HUES6 (cell line): ENCODE measurements around the gene RGS3.

ENCODE experiments used
- H3K27ac ChIP-seq: 2 replicates; pipeline ENCODE4 v1.7.0; 2013; ENCODE audit warnings: low read depth, mild to moderate bottlenecking, low read length, inconsistent platforms
- H3K27me3 ChIP-seq: 2 replicates; pipeline ENCODE4 v1.6.1; 2013; ENCODE audit warnings: low read length; ENCODE audit not compliant: control insufficient read depth, insufficient read depth
- H3K36me3 ChIP-seq: 2 replicates; pipeline ENCODE4 v1.6.1; 2013; ENCODE audit warnings: low read length; ENCODE audit not compliant: control insufficient read depth, insufficient read depth
- H3K4me1 ChIP-seq: 2 replicates; pipeline ENCODE4 v1.6.1; 2013; ENCODE audit warnings: low read length; ENCODE audit not compliant: control insufficient read depth, insufficient read depth
- H3K4me3 ChIP-seq: 2 replicates; pipeline ENCODE4 v1.5.1; 2013; ENCODE audit warnings: low read depth, low read length
- H3K9ac ChIP-seq: one replicate; pipeline ENCODE4 v1.6.1; 2013; ENCODE audit warnings: mild to moderate bottlenecking, low read length
- H3K9me3 ChIP-seq: 2 replicates; pipeline ENCODE4 v1.6.1; 2013; ENCODE audit warnings: low read depth, low read length; ENCODE audit not compliant: control insufficient read depth, insufficient read depth

Gene RGS3

DNA sequence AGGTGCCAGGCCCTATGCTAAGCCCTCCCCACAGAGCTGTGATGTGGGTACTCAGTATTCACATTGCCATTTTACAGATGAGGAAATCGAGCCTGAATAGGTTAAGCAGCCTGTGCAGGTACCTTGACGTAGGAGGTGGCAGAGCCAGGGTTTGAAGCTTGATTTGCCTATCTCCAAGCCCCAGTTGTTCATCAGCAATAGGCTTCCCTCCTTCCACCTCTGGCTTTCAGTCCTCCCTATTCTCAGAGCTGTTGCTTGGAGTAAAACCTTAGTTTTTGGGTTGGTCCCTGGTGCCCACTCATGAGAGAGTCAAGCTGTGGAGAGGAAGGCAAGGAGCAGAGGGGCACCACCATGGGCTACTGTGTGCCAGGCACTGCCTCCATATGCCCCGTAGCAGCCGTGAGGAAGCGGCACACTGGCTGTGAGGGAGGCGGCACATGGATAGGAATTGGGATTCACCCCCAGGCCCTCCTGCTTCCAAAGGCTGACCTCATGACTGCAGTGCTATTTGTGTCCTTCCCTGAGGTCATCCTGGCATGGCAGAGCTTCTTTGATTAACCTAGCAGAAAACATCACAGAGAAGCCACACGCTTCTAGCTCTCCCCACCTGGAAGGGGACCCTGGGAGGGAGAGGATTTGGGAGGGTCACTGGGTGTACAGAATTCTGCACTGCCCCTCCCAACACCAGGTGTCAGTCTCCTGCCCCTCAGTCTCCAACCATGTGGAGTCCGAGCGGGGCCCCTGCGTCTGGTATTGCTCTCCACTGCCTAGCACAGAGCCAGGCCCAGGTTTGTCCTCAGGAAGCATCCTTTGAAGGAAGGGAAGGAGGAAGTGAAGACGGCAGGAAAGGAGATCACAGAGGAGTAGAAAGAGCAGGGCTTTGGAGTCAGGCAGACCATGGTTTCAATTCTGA, 109.8 kb downstream of the RGS3 start:
- H3K4me3 ChIP-seq: no peak overlapping the region
- H3K4me1 ChIP-seq: peaks cover 21% of the 10 kb centered on the region; the same call in 1 of the 2 replicates
- H3K9me3 ChIP-seq: no peaks in the 10 kb centered on the region
- H3K36me3 ChIP-seq: no peaks in the 10 kb centered on the region
- H3K27me3 ChIP-seq: no peaks in the 10 kb centered on the region
- no peak overlapping the region for H3K9ac ChIP-seq
- H3K27ac ChIP-seq: no peak overlapping the region

DNA sequence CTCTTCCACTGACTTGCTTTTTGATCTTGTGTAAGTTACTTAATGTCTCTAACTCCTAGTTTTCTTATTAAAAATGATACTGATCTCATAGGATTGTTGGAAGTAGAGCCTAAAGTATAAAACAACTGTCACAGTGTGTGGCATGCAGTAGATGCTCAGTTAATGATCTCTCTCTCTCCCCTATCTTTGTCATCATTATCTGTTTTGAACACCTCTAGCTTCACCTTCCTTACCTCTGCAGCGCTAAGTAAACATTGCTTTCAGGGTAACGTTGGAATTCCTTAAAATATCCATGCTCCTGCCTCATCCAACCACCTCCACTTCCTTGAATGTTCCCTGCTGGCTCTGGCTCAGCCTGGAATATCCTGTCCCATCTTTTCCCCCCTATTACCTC, 110.4 kb downstream of the RGS3 start:
- H3K9ac ChIP-seq: no peak overlapping the region
- H3K27ac ChIP-seq: no peak overlapping the region
- H3K27me3 ChIP-seq: no peaks in the 10 kb centered on the region
- peaks cover 25% of the 10 kb centered on the region; the same call in 1 of the 2 replicates for H3K4me1 ChIP-seq
- no peaks in the 10 kb centered on the region for H3K9me3 ChIP-seq
- no peak overlapping the region for H3K4me3 ChIP-seq
- no peaks in the 10 kb centered on the region for H3K36me3 ChIP-seq

- Histone ChIP-seq H3K27ac (no peak overlapping the region), H3K4me1 (peaks cover 32% of the 10 kb centered on the region; the same call in 1 of the 2 replicates), H3K4me3 (no peak overlapping the region), H3K27me3 (no peaks in the 10 kb centered on the region), H3K9ac (no peak overlapping the region), H3K9me3 (no peaks in the 10 kb centered on the region), H3K36me3 (no peaks in the 10 kb centered on the region)
These were observed 111.1 kb downstream of the RGS3 start for GRCh38 chr9:113574441-113575262.

- H3K9ac ChIP-seq: no peak overlapping the region
- H3K27ac ChIP-seq: no peak overlapping the region
- H3K4me3 ChIP-seq: no peak overlapping the region
- H3K36me3 ChIP-seq: no peaks in the 10 kb centered on the region
- H3K27me3 ChIP-seq: no peaks in the 10 kb centered on the region
- peaks cover 34% of the 10 kb centered on the region; the same call in 1 of the 2 replicates for H3K4me1 ChIP-seq
- H3K9me3 ChIP-seq: no peaks in the 10 kb centered on the region
These were observed 114.2 kb downstream of the RGS3 start for GRCh38 chr9:113577525-113578261.

DNA sequence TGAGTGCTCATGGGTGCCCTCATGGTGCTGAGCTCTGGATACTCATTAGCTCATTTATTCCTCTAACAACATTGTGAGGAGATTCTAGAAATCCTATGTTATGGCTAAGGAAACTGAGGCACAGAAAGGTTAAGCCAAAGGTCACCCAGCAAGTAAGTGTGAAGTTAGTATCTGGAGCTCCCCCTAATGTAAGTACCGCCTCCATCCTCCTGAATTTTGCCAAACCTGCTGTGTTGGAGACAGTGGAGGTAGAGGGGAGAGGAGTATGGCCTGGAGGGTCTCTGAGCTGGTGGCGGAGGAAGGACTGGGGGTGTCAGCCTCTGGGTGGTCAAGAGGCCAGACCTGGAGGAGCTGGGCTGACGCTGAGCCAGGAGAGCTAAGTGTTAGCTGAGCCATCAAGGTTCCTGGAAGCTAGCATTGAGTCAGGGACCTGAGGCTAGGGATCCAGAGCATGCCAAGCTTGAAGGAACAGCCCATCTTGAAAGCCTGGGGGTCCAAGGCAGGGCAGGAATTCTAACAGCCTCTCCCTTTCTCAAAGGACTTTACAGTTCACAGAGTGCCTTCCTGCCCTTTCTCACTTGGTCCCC, 114.8 kb downstream of the RGS3 start:
- Histone ChIP-seq H3K36me3 (no peaks in the 10 kb centered on the region), H3K27me3 (no peaks in the 10 kb centered on the region), H3K9me3 (no peaks in the 10 kb centered on the region), H3K27ac (no peak overlapping the region), H3K4me3 (no peak overlapping the region), H3K4me1 (peaks cover 34% of the 10 kb centered on the region; the same call in 1 of the 2 replicates), H3K9ac (no peak overlapping the region)

- peaks cover 30% of the 10 kb centered on the region; the same call in 1 of the 2 replicates for H3K4me1 ChIP-seq
- no peaks in the 10 kb centered on the region for H3K9me3 ChIP-seq
- no peak overlapping the region for H3K4me3 ChIP-seq
- H3K27me3 ChIP-seq: no peaks in the 10 kb centered on the region
- H3K36me3 ChIP-seq: peaks cover under 1% of the 10 kb centered on the region; the same call in 1 of the 2 replicates
- no peak overlapping the region for H3K9ac ChIP-seq
- H3K27ac ChIP-seq: no peak overlapping the region
These were observed 115.4 kb downstream of the RGS3 start for GRCh38 chr9:113578882-113579282.

DNA sequence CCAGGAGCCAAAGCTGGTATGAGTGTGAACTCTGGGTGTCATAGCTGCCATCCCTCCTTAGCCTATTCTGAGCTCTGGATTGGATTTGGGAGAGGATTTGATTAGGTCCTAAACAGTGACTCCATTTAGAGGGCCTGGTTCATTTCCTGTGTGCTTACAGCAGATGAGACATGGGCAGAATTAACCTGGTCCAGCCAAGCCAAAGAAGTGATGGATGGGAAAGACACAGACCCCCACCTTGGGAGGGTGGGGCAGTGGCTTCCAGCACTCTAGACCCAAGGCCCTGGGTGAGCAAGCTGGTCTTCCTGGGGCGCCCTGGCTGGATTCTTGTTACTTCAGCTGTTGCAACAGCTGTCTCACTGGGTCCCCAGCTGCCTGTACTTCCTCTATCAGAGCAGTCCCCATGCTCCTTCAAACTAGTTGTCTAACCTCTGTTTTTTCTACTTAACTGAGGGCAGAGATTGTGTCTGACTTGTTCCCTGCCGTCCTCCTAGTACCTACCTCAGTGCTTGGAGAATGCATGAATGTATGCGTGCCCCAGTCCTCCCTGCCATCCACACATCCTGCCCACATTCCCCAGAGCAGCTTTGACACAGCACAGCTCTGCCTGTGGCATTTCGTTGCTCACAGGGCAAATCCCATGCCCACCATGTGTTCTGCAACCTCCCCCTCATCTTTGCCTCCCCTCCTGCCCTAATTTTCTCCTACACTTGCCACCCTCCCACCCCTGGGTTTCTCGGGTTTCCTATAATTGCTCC, 115.9 kb downstream of the RGS3 start:
- Histone ChIP-seq H3K27ac (no peak overlapping the region), H3K4me1 (peaks cover 25% of the 10 kb centered on the region; the same call in 1 of the 2 replicates), H3K27me3 (no peaks in the 10 kb centered on the region), H3K36me3 (peaks cover 5% of the 10 kb centered on the region; the same call in 1 of the 2 replicates), H3K9me3 (no peaks in the 10 kb centered on the region), H3K9ac (no peak overlapping the region), H3K4me3 (no peak overlapping the region)

DNA sequence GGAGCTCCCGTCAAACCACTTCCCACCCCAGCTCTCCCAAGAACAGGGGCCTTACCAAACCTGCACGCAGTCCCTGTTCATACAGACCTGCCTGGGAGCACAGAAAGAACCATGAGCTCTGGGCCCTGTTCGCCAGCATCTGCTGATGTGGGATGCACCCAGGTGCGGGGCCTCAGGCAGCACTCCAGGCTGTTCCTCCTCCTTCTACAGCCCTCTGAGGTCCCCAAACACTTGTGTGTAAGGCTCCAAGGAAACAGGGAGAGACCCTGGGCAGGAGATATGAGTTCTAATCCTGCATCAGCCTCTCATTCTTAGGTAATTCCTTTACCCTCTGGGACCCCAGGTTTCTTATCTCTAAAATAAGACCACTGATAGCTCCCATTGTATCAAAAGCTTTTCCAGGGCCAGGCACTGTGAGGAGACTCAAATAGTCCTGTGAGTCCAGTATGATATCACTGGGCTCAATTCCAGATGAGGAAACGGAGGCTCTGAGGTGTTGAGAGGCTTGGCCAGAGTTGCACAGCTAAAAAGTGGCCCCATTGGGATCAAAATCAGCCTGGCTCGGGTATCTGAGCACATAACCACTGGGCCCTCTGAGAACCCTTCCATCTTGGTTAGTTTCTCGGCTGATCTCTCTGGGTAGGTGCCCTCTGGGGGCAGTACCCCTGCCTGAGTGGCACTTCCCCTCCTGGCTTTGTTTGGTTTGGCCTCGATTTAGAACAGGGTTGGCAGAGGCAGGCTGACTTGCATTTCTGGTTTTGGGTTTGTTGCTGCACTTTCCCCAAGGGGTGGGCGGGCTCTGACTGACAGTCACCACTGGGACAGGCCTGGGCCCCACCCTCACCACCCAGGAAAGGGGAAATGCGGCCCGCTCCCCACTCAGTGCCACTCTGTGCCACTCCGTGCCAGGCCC, 116.8 kb downstream of the RGS3 start:
- Histone ChIP-seq H3K36me3 (peaks cover 11% of the 10 kb centered on the region; the same call in 1 of the 2 replicates), H3K4me1 (peaks cover 18% of the 10 kb centered on the region; the same call in 1 of the 2 replicates), H3K4me3 (no peak overlapping the region), H3K9ac (no peak overlapping the region), H3K27me3 (no peaks in the 10 kb centered on the region), H3K27ac (no peak overlapping the region), H3K9me3 (no peaks in the 10 kb centered on the region)

GRCh38 chr9:113580954-113581311, 117.4 kb downstream of the RGS3 start:
- H3K36me3 ChIP-seq: peaks cover 11% of the 10 kb centered on the region; the same call in 1 of the 2 replicates
- no peaks in the 10 kb centered on the region for H3K27me3 ChIP-seq
- H3K9me3 ChIP-seq: no peaks in the 10 kb centered on the region
- no peak overlapping the region for H3K4me3 ChIP-seq
- no peak overlapping the region for H3K27ac ChIP-seq
- peaks cover 13% of the 10 kb centered on the region; the same call in 1 of the 2 replicates for H3K4me1 ChIP-seq
- no peak overlapping the region for H3K9ac ChIP-seq
